Left ventricle myocardium superior (tissue), 1 donor: Measurements from ENCODE around the gene IL4R. TPM values are rescaled to one million over a fixed set of nuclear protein-coding genes. Genes with fewer than 3 reads are reported as not detected.
A peak's percentile ranks its signal among the peaks of the same experiment; 100 is the strongest.
"Not testable (repeated sequence)": the region's sequence is repeated elsewhere in the genome, so short reads cannot be mapped to it uniquely, and the experiment has no call there.

Source experiments
- ATAC-seq: fragments of 200-7000 bp; cut with Tn5 transposase; one replicate; pipeline ENCODE4 v1.9.1; 2020; ENCODE audit warnings: mild to moderate bottlenecking, moderate library complexity
- DNase-seq: peaks from one replicate; pipeline ENCODE4 v3.0.0-alpha.2; 2020
- intact Hi-C: fragments of 100-400 bp; cut with micrococcal nuclease; formaldehyde crosslinking; loops from one replicate; pipeline ENCODE4 v1.11.0; 2022
- long read RNA-seq: library from polyadenylated mRNA; unstranded; transcript quantifications from one replicate; pipeline ENCODE4 v2.0.0, GENCODE V29; 2021
- total RNA-seq: library from RNA; stranded (reverse); fragmentation: NEBNext Ultra II Directional; extraction: Animal tissue kit (Norgen Biotek cat#: 25700); gene quantifications from one replicate; pipeline ENCODE4 v1.2.1, GENCODE V29; 2021
- donor health status: DM: no; HTN: yes; CAD: no; lungs with severe emphysema.

Gene IL4R
- total RNA-seq, result 9.8 TPM
- long read RNA-seq, partial matches to known transcripts, result 0 of 4 reads
- long read RNA-seq, other reads (novel, unspliced or antisense), result 3 of 4 reads

GRCh38 chr16:27313422-27314160, at the start of gene IL4R:
Gene IL4R (plus strand): TSS chr16:27313974. CDS start chr16:27340204, 26,230 bp downstream.
- peak; percentile 80 for DNase-seq
- intact Hi-C loops, result no loop called here
- ATAC-seq, result peak; percentile 75

- ATAC-seq (no peak), DNase-seq (no peak)
- intact Hi-C loops, result no loop called here
Observed at GRCh38 chr16:27264151-27264550, 49.6 kb upstream of the IL4R start.

- intact Hi-C loops, result no loop called here
- ATAC-seq (no peak), DNase-seq (no peak)
Observed at GRCh38 chr16:27265982-27266381, 47.8 kb upstream of the IL4R start.

- ATAC-seq (no peak), DNase-seq (no peak)
- intact Hi-C loops, result no loop called here
Observed at GRCh38 chr16:27267037-27267677, 46.6 kb upstream of the IL4R start.

GRCh38 chr16:27268376-27269299, 45.1 kb upstream of the IL4R start, which contains the start of gene NSMCE1:
Gene NSMCE1 (minus strand): TSS chr16:27268772. CDS start chr16:27257570, 11,202 bp downstream.
- ATAC-seq (peak; percentile 100), DNase-seq (peak; percentile 99)
- intact Hi-C loops, result no loop called here

GRCh38 chr16:27269300-27270150, 44.2 kb upstream of the IL4R start:
- DNase-seq (no peak), ATAC-seq (no peak)
- intact Hi-C loops, result no loop called here

GRCh38 chr16:27270349-27270748, 43.4 kb upstream of the IL4R start:
- ATAC-seq (no peak), DNase-seq (no peak)
- intact Hi-C loops, result no loop called here

- no peak for ATAC-seq
- DNase-seq, result no peak
- intact Hi-C loops, result no loop called here
Observed at GRCh38 chr16:27272076-27272475, 41.7 kb upstream of the IL4R start.

GRCh38 chr16:27272697-27273096, 41.1 kb upstream of the IL4R start:
- DNase-seq, intact Hi-C loops, ATAC-seq: not testable (repeated sequence)

GRCh38 chr16:27273330-27273669, 40.5 kb upstream of the IL4R start:
- ATAC-seq, result no peak
- intact Hi-C loops, result no loop called here
- DNase-seq, result no peak

GRCh38 chr16:27273670-27274423, 39.9 kb upstream of the IL4R start:
- ATAC-seq (no peak), DNase-seq (no peak)
- intact Hi-C loops, result no loop called here

GRCh38 chr16:27274424-27274874, 39.3 kb upstream of the IL4R start:
- intact Hi-C loops, ATAC-seq, DNase-seq: not testable (repeated sequence)

GRCh38 chr16:27275394-27275793, 38.4 kb upstream of the IL4R start:
- intact Hi-C loops, result no loop called here
- no peak for ATAC-seq
- DNase-seq, result no peak

GRCh38 chr16:27281243-27281642, 32.5 kb upstream of the IL4R start:
- intact Hi-C loops, result no loop called here

GRCh38 chr16:27284865-27285675, 28.7 kb upstream of the IL4R start:
- DNase-seq (no peak), ATAC-seq (no peak)
- intact Hi-C loops, result no loop called here

More at GRCh38 chr16:27281243-27281642, 32.5 kb upstream of the IL4R start:
- DNase-seq (no peak), ATAC-seq (no peak)

- intact Hi-C loops, result no loop called here
- DNase-seq (no peak), ATAC-seq (peak; percentile 67)
Observed at GRCh38 chr16:27285676-27286196, 28.0 kb upstream of the IL4R start.

- ATAC-seq, result peak; percentile 83
- intact Hi-C loops, result no loop called here
- DNase-seq, result no peak
Observed at GRCh38 chr16:27286451-27286850, 27.3 kb upstream of the IL4R start.
